Bronchial epithelial cell (primary cell): Measurements from ENCODE around the gene OR13A1. TPM values are rescaled to one million over a fixed set of nuclear protein-coding genes. Genes with fewer than 3 reads are reported as not detected.
"Not testable (repeated sequence)": the region's sequence is repeated elsewhere in the genome, so short reads cannot be mapped to it uniquely, and the experiment has no call there.

Source experiments
- DNase-seq: peaks from one replicate; pipeline ENCODE4 v3.0.0-alpha.2; 2010; ENCODE audit warnings: low read depth
- FAIRE-seq: peaks from 2 replicates; lab custom pipeline; 2011; peaks lifted over from hg19 to GRCh38; lab: Jason Lieb, UNC
- H3K27me3 ChIP-seq: 2 replicates; pipeline ENCODE4 v1.5.1; 2011; ENCODE audit warnings: low read length; ENCODE audit not compliant: control insufficient read depth, insufficient read depth
- H3K36me3 ChIP-seq: 2 replicates; pipeline ENCODE4 v1.5.1; 2011; ENCODE audit warnings: low read length; ENCODE audit not compliant: control insufficient read depth, insufficient read depth
- H3K4me3 ChIP-seq: 2 replicates; pipeline ENCODE4 v1.5.1; 2011; ENCODE audit warnings: mild to moderate bottlenecking, low read depth, low read length, control low read depth
- total RNA-seq: library from RNA; depleted of rRNA; stranded (reverse); fragments of >200 nt; gene quantifications from 2 replicates; pipeline ENCODE4 v1.2.1, GENCODE V29; 2014
- TF ChIP-seq, protein P1 (sequence below): IDR thresholded peaks from 2 replicates; pipeline ENCODE4 v1.5.1; 2011; ENCODE audit warnings: mild to moderate bottlenecking, moderate library complexity, low read length, control low read depth, inconsistent platforms; ENCODE audit not compliant: insufficient read depth, severe bottlenecking

OR13A1 gene
- total RNA-seq, 1 donor from 2014 or later: not detected

DNA sequence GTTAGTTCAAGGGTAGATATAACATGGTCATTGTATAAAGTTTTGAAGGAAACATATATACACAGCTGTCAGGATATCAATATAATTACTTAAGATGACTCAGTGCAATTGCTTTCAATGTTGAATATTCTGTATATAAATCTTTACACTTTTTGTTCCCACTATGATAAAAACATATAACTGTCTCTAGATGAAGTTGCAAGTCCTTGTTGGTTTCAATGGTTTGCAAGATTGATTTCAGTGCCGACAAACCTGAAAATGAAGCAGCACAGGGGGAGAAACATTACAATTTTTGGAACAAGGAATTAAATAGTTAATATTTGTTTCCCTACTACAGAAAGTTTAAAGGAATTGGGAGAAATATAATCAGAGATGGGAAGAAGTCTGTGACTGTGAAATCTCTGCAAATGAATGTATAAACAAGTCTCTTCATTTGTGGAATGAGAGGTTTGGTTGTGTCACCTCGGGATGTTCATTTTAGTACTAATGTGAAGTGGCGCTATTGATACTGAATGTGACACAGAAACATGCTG is 54.1 kb downstream of the OR13A1 start:
- DNase-seq (no peak), FAIRE-seq (no peak)
- no peak overlapping the region for H3K4me3 ChIP-seq
- TF ChIP-seq, protein P1, sequence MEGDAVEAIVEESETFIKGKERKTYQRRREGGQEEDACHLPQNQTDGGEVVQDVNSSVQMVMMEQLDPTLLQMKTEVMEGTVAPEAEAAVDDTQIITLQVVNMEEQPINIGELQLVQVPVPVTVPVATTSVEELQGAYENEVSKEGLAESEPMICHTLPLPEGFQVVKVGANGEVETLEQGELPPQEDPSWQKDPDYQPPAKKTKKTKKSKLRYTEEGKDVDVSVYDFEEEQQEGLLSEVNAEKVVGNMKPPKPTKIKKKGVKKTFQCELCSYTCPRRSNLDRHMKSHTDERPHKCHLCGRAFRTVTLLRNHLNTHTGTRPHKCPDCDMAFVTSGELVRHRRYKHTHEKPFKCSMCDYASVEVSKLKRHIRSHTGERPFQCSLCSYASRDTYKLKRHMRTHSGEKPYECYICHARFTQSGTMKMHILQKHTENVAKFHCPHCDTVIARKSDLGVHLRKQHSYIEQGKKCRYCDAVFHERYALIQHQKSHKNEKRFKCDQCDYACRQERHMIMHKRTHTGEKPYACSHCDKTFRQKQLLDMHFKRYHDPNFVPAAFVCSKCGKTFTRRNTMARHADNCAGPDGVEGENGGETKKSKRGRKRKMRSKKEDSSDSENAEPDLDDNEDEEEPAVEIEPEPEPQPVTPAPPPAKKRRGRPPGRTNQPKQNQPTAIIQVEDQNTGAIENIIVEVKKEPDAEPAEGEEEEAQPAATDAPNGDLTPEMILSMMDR: no peak
- H3K27me3 ChIP-seq: peaks cover 2% of the 10 kb centered on the region
- no peaks in the 10 kb centered on the region for H3K36me3 ChIP-seq

DNA sequence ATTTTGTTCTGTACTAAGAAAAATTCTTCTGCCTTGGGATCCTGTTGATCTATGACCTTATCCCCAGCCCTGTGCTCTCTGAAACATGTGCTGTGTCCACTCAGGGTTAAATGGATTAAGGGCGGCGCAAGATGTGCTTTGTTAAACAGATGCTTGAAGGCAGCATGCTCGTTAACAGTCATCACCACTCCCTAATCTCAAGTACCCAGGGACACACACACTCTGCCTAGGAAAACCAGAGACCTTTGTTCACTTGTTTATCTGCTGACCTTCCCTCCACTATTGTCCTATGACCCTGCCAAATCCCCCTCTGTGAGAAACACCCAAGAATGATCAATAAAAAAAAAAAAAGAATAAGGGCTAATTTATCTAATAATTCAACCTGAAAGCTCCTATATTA is 54.8 kb downstream of the OR13A1 start:
- H3K4me3 ChIP-seq, H3K36me3 ChIP-seq, DNase-seq, FAIRE-seq, H3K27me3 ChIP-seq: not testable (repeated sequence)

GRCh38 chr10:45259786-45260495 is 55.5 kb downstream of the OR13A1 start:
- DNase-seq, FAIRE-seq, H3K27me3 ChIP-seq, H3K36me3 ChIP-seq, H3K4me3 ChIP-seq: not testable (repeated sequence)

DNA sequence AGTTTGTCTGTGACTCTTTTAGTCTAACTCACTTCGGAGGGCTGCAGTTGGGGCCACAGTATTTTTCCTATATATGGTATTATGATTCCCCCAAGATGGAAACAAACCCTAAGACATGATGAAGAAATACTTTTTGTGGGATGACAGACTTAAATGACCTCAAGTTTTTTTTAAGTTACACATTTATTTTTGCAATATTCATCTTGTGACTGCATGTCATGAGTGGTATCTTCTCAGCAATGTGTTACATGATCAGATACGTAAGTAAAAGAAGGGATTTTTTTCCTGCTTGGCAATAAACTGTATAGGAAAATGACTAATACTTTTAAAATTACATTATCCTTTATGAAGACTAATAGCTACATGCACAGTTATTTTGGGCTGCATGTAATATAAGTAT is 57.8 kb downstream of the OR13A1 start:
- Histone ChIP-seq H3K36me3 (no peaks in the 10 kb centered on the region), H3K27me3 (no peaks in the 10 kb centered on the region), H3K4me3 (no peak overlapping the region)
- TF ChIP-seq, protein P1: no peak
- DNase-seq (no peak), FAIRE-seq (no peak)

- Histone ChIP-seq H3K36me3 (no peaks in the 10 kb centered on the region), H3K27me3 (no peaks in the 10 kb centered on the region), H3K4me3 (no peak overlapping the region)
- FAIRE-seq (no peak), DNase-seq (no peak)
- TF ChIP-seq, protein P1: no peak
Measured at GRCh38 chr10:45256246-45256645, 59.2 kb downstream of the OR13A1 start.

- FAIRE-seq (no peak), DNase-seq (no peak)
- H3K4me3 ChIP-seq: no peak overlapping the region
- H3K36me3 ChIP-seq: no peaks in the 10 kb centered on the region
- TF ChIP-seq, protein P1: no peak
- no peaks in the 10 kb centered on the region for H3K27me3 ChIP-seq
Measured at GRCh38 chr10:45255706-45256105, 59.7 kb downstream of the OR13A1 start.

GRCh38 chr10:45254892-45255291 is 60.5 kb downstream of the OR13A1 start:
- FAIRE-seq (no peak), DNase-seq (no peak)
- Histone ChIP-seq H3K4me3 (no peak overlapping the region), H3K27me3 (no peaks in the 10 kb centered on the region), H3K36me3 (no peaks in the 10 kb centered on the region)
- TF ChIP-seq, protein P1: no peak
